SK-N-SH treated with all-trans-retinoic acid at 6 μM for 48 hours (cell line): ENCODE data around the gene HLA-DPA1.

Source experiments
- ATAC-seq: fragments of 200-7000 bp; cut with Tn5 transposase; 3 replicates; pipeline ENCODE4 v1.9.1; 2020; ENCODE audit warnings: mild to moderate bottlenecking, moderate library complexity
- ARNTL ChIP-seq: fragments of 450-650 bp; formaldehyde crosslinking; IDR thresholded peaks from 2 replicates; pipeline ENCODE4 v1.5.0; 2020; ENCODE audit warnings: low read depth, mild to moderate bottlenecking, moderate library complexity, borderline replicate concordance
- BACH2 ChIP-seq: fragments of 250-450 bp; sonication (Bioruptor Pico); IDR thresholded peaks from 2 replicates; pipeline ENCODE4 v1.9.0; 2021; ENCODE audit warnings: mild to moderate bottlenecking, borderline replicate concordance
- CREB5 ChIP-seq: fragments of 250-450 bp; sonication (Bioruptor Pico); IDR thresholded peaks from 2 replicates; pipeline ENCODE4 v1.5.1; 2020; ENCODE audit warnings: low read depth, mild to moderate bottlenecking, moderate library complexity
- CSDC2 ChIP-seq: fragments of 250-450 bp; sonication (Bioruptor Pico); IDR thresholded peaks from 2 replicates; pipeline ENCODE4 v1.5.0; 2020; ENCODE audit warnings: mild to moderate bottlenecking, moderate library complexity
- CSRNP3 ChIP-seq: fragments of 250-450 bp; sonication (Bioruptor Pico); IDR thresholded peaks from 2 replicates; pipeline ENCODE4 v1.5.1; 2021; ENCODE audit warnings: mild to moderate bottlenecking, moderate library complexity
- ESRRG ChIP-seq: fragments of 250-450 bp; sonication (Bioruptor Pico); IDR thresholded peaks from 2 replicates; pipeline ENCODE4 v1.6.1; 2021; ENCODE audit warnings: mild to moderate bottlenecking
- GLIS3 ChIP-seq: fragments of 250-450 bp; sonication (Bioruptor Pico); IDR thresholded peaks from 2 replicates; pipeline ENCODE4 v1.5.0; 2020; ENCODE audit warnings: mild to moderate bottlenecking, moderate library complexity
- ISL1 ChIP-seq: fragments of 250-450 bp; sonication (Bioruptor Pico); IDR thresholded peaks from 2 replicates; pipeline ENCODE4 v2.1.2; 2022; ENCODE audit warnings: mild to moderate bottlenecking, moderate library complexity
- PATZ1 ChIP-seq: fragments of 250-450 bp; sonication (Bioruptor Pico); IDR thresholded peaks from 2 replicates; pipeline ENCODE4 v1.8.0; 2020; ENCODE audit warnings: mild to moderate bottlenecking, moderate library complexity, borderline replicate concordance
- PPARA ChIP-seq: fragments of 250-450 bp; sonication (Bioruptor Pico); IDR thresholded peaks from 2 replicates; pipeline ENCODE4 v1.5.0; 2020; ENCODE audit warnings: mild to moderate bottlenecking, borderline replicate concordance
- RARB ChIP-seq: fragments of 250-450 bp; sonication (Bioruptor Pico); IDR thresholded peaks from 2 replicates; pipeline ENCODE4 v1.8.0; 2021; ENCODE audit warnings: mild to moderate bottlenecking, moderate library complexity
- SNAI2 ChIP-seq: fragments of 250-450 bp; sonication (Bioruptor Pico); IDR thresholded peaks from 2 replicates; pipeline ENCODE4 v1.5.0; 2020; ENCODE audit warnings: mild to moderate bottlenecking, moderate library complexity
- TCF4 ChIP-seq: fragments of 250-450 bp; sonication (Bioruptor Pico); IDR thresholded peaks from 2 replicates; pipeline ENCODE4 v1.8.0; 2021; ENCODE audit warnings: mild to moderate bottlenecking, moderate library complexity, borderline replicate concordance
- TOX ChIP-seq: fragments of 250-450 bp; sonication (Bioruptor Pico); IDR thresholded peaks from 2 replicates; pipeline ENCODE4 v1.8.0; 2021; ENCODE audit warnings: mild to moderate bottlenecking, moderate library complexity, borderline replicate concordance
- ZC3H10 ChIP-seq: fragments of 250-450 bp; sonication (Bioruptor Pico); IDR thresholded peaks from 2 replicates; pipeline ENCODE4 v1.5.1; 2021; ENCODE audit warnings: mild to moderate bottlenecking, moderate library complexity
- ZFP3 ChIP-seq: fragments of 250-450 bp; sonication (Bioruptor Pico); IDR thresholded peaks from 2 replicates; pipeline ENCODE4 v1.5.0; 2020; ENCODE audit warnings: mild to moderate bottlenecking, moderate library complexity
- ZFP30 ChIP-seq: fragments of 450-650 bp; formaldehyde crosslinking; IDR thresholded peaks from 2 replicates; pipeline ENCODE4 v1.5.0; 2022; ENCODE audit warnings: mild to moderate bottlenecking, moderate library complexity
- ZNF565 ChIP-seq: fragments of 450-650 bp; formaldehyde crosslinking; conservative IDR thresholded peaks from 2 replicates; pipeline ENCODE4 v1.5.0; 2020; ENCODE audit warnings: low read depth, mild to moderate bottlenecking, moderate library complexity
- TF ChIP-seq, protein P1 (sequence below): fragments of 250-450 bp; sonication (Bioruptor Pico); IDR thresholded peaks from 2 replicates; pipeline ENCODE4 v1.5.0; 2020; ENCODE audit warnings: mild to moderate bottlenecking, moderate library complexity

HLA-DPA1 gene

GRCh38 chr6:33034554-33034953 is 38.9 kb downstream of the HLA-DPA1 start:
- no peak for ATAC-seq
- TF ChIP-seq SNAI2 (CRISPR knock-in tag) (no peak), CREB5 (CRISPR knock-in tag) (no peak), TCF4 (CRISPR knock-in tag) (no peak), ESRRG (CRISPR knock-in tag) (no peak), ISL1 (CRISPR knock-in tag) (no peak), ZNF565 (CRISPR knock-in tag) (no peak), PPARA (CRISPR knock-in tag) (no peak), ARNTL (CRISPR knock-in tag) (no peak), PATZ1 (CRISPR knock-in tag) (no peak), CSRNP3 (CRISPR knock-in tag) (no peak)
- TF ChIP-seq, protein P1, sequence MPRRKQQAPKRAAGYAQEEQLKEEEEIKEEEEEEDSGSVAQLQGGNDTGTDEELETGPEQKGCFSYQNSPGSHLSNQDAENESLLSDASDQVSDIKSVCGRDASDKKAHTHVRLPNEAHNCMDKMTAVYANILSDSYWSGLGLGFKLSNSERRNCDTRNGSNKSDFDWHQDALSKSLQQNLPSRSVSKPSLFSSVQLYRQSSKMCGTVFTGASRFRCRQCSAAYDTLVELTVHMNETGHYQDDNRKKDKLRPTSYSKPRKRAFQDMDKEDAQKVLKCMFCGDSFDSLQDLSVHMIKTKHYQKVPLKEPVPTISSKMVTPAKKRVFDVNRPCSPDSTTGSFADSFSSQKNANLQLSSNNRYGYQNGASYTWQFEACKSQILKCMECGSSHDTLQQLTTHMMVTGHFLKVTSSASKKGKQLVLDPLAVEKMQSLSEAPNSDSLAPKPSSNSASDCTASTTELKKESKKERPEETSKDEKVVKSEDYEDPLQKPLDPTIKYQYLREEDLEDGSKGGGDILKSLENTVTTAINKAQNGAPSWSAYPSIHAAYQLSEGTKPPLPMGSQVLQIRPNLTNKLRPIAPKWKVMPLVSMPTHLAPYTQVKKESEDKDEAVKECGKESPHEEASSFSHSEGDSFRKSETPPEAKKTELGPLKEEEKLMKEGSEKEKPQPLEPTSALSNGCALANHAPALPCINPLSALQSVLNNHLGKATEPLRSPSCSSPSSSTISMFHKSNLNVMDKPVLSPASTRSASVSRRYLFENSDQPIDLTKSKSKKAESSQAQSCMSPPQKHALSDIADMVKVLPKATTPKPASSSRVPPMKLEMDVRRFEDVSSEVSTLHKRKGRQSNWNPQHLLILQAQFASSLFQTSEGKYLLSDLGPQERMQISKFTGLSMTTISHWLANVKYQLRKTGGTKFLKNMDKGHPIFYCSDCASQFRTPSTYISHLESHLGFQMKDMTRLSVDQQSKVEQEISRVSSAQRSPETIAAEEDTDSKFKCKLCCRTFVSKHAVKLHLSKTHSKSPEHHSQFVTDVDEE (CRISPR knock-in tag) = no peak

DNA sequence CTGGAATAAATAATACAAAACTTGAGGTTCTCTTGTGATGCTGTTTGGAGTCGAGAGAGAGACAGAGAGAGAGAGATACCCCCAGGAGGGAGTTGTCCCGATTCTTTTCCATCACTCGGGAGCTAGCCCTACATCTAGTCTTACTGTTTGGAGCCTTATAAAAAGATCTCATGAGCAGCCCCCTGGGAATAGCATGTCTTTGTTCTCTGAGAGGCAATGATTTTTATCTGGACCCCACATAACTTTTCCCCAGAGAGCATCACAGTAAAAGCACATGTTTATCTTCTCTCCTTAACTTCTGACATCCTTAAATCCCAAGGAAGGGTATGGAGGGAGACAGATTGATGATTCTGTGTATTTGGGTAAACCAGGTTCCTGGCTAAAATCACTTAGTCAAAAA is 43.2 kb downstream of the HLA-DPA1 start:
- no peak for ATAC-seq
- TF ChIP-seq ZFP30 (no peak), ZNF565 (CRISPR knock-in tag) (no peak), CREB5 (CRISPR knock-in tag) (no peak), TOX (CRISPR knock-in tag) (no peak), GLIS3 (CRISPR knock-in tag) (no peak), ZFP3 (CRISPR knock-in tag) (no peak), CSRNP3 (CRISPR knock-in tag) (no peak), ZC3H10 (CRISPR knock-in tag) (no peak), RARB (CRISPR knock-in tag) (no peak), BACH2 (CRISPR knock-in tag) (no peak), CSDC2 (CRISPR knock-in tag) (no peak), PATZ1 (CRISPR knock-in tag) (no peak)
